H1 (cell line): Measurements from ENCODE around the gene KCND3.

ENCODE experiments used
- CEBPB ChIP-seq: IDR thresholded peaks from 2 replicates; pipeline ENCODE4 v1.6.1; 2012; ENCODE audit warnings: low read depth, low read length
- CHD2 ChIP-seq: IDR thresholded peaks from 2 replicates; pipeline ENCODE4 v1.6.1; 2012; ENCODE audit warnings: low read length, improper control_type of control experiment
- HDAC2 ChIP-seq, 2 experiments: fragments of 300-600 bp in 1 of 2; sonication (generic) in 1 of 2; IDR thresholded peaks; 2 replicates each; pipeline ENCODE4 v1.6.1; 2011 to 2012; ENCODE audit warnings: low read depth in 2 of 2, low read length in 2 of 2, mild to moderate bottlenecking in 2 of 2, moderate library complexity in 2 of 2, borderline replicate concordance in 1 of 2, inconsistent platforms in 1 of 2
- POLR2A ChIP-seq, 2 experiments: IDR thresholded peaks; 1 replicate in 1 of 2; 2 replicates in 1 of 2; pipeline ENCODE4 v1.6.1; 2011; ENCODE audit warnings: low read depth in 2 of 2, low read length in 2 of 2, mild to moderate bottlenecking in 2 of 2; ENCODE audit errors: control extremely low read depth in 1 of 2
- POLR2AphosphoS5 ChIP-seq: IDR thresholded peaks from 2 replicates; pipeline ENCODE4 v1.6.1; 2011; ENCODE audit warnings: low read depth, low read length
- RXRA ChIP-seq: IDR thresholded peaks from 2 replicates; pipeline ENCODE4 v1.6.1; 2011; ENCODE audit warnings: low read depth, mild to moderate bottlenecking, low read length, moderate library complexity; ENCODE audit not compliant: insufficient read depth
- SAP30 ChIP-seq: fragments of 300-600 bp; sonication (generic); IDR thresholded peaks from 2 replicates; pipeline ENCODE4 v1.7.1; 2012; ENCODE audit warnings: low read length, moderate library complexity, mild to moderate bottlenecking, inconsistent platforms; ENCODE audit not compliant: insufficient read depth, insufficient replicate concordance
- SIN3A ChIP-seq, 2 experiments: IDR thresholded peaks in 1 of 2; conservative IDR thresholded peaks in 1 of 2; 2 replicates each; pipeline ENCODE4 v1.6.1; 2011 to 2012; ENCODE audit warnings: low read length in 2 of 2, improper control_type of control experiment in 1 of 2, low read depth in 1 of 2, mild to moderate bottlenecking in 1 of 2
- SP2 ChIP-seq: IDR thresholded peaks from 2 replicates; pipeline ENCODE4 v1.6.1; 2012; ENCODE audit warnings: mild to moderate bottlenecking, low read length, inconsistent platforms
- YY1 ChIP-seq: IDR thresholded peaks from 2 replicates; pipeline ENCODE4 v1.6.1; 2011; ENCODE audit warnings: low read depth, mild to moderate bottlenecking, low read length
- TF ChIP-seq, protein P1 (sequence below), 3 experiments: IDR thresholded peaks; 1 replicate in 2 of 3; 2 replicates in 1 of 3; pipeline versions ENCODE4 v1.5.1 to v1.6.1; 2011; ENCODE audit warnings: low read length in 3 of 3, mild to moderate bottlenecking in 3 of 3, inconsistent platforms in 2 of 3, low read depth in 1 of 3, moderate library complexity in 1 of 3; ENCODE audit not compliant: insufficient read depth in 1 of 3; ENCODE audit errors: control extremely low read depth in 1 of 3

DNA sequence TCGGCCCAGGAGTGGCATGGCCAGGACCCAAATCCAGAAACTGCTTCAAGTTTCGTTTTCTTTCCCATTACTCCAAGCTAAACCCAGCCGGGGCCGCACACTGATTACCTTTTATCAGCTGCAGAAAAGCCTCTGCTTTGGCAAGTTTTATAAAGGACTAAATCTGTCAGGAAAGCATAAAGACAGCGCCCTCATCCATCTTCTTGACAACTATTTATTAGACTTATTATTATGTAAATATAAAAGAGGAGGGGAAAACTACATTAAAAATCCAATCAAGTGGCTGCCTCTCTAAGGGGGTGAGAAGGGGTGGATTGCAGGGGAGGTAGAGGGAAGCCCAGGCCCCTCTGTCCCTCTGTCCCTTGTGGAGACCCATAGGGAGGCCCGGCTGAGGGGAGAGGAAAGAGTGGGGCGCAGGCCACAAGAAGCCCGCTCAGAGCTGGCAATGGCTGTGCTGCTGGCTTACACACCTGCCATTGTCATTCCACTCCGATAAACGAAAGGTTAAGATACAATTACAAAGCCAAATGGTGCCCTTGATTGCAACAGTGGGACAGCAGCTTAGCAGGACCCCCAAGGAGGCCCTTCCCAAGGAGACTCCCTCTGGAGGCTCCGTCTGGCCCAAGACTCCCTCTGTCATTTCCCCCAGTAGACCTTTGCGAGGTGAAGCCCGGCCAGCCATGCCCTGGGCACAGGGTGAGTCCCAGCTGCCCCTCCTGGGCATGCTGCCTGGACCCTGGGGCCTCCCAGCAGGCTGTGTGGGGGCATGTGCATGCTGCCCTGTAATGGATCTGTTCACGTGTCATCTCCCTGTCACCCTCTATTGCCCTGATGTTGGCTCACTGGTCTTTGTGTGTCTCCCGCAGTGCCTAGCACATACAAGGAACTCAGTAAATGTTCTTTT is 45.4 kb downstream of the KCND3 start:
- no peak for TF ChIP-seq POLR2A (IDR thresholded peaks at IDR 0.05; ENCODE audit: control extremely low read depth in 1 of 2, low read depth in 2 of 2, low read length in 2 of 2)
- TF ChIP-seq, protein P1, sequence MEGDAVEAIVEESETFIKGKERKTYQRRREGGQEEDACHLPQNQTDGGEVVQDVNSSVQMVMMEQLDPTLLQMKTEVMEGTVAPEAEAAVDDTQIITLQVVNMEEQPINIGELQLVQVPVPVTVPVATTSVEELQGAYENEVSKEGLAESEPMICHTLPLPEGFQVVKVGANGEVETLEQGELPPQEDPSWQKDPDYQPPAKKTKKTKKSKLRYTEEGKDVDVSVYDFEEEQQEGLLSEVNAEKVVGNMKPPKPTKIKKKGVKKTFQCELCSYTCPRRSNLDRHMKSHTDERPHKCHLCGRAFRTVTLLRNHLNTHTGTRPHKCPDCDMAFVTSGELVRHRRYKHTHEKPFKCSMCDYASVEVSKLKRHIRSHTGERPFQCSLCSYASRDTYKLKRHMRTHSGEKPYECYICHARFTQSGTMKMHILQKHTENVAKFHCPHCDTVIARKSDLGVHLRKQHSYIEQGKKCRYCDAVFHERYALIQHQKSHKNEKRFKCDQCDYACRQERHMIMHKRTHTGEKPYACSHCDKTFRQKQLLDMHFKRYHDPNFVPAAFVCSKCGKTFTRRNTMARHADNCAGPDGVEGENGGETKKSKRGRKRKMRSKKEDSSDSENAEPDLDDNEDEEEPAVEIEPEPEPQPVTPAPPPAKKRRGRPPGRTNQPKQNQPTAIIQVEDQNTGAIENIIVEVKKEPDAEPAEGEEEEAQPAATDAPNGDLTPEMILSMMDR (IDR thresholded peaks at IDR 0.05; ENCODE audit: control extremely low read depth in 1 of 3, insufficient read depth in 1 of 3, low read depth in 1 of 3, low read length in 3 of 3): no peak
- no peak for TF ChIP-seq POLR2AphosphoS5
- no peak for TF ChIP-seq HDAC2 (IDR thresholded peaks at IDR 0.05; ENCODE audit: borderline replicate concordance in 1 of 2, low read depth in 2 of 2, low read length in 2 of 2)
- no peak for TF ChIP-seq CHD2
- no peak for TF ChIP-seq SAP30
- no peak for TF ChIP-seq YY1
- TF ChIP-seq CEBPB: no peak
- no peak for TF ChIP-seq SIN3A (conservative IDR thresholded peaks at IDR 0.05 in 1 of 2, IDR thresholded peaks at IDR 0.05 in 1 of 2; ENCODE audit: low read depth in 1 of 2, low read length in 2 of 2)
- TF ChIP-seq RXRA: no peak
- no peak for TF ChIP-seq SP2
